T-helper 17 cell (primary cell): ENCODE results near the gene DTNB. TPM values are rescaled to one million over a fixed set of nuclear protein-coding genes. Genes with fewer than 3 reads are reported as not detected.
"Not testable (repeated sequence)": the region's sequence is repeated elsewhere in the genome, so short reads cannot be mapped to it uniquely, and the experiment has no call there.

ENCODE experiments used
- ATAC-seq: fragments of 150-1000 bp; cut with Tn5 transposase; 2 replicates; pipeline ENCODE4 v1.10.0; 2021; ENCODE audit warnings: mild to moderate bottlenecking, moderate library complexity
- DNase-seq, 3 donors: peaks; one replicate each; pipeline versions ENCODE4 v3.0.0 to v3.0.0-alpha.2; 2020 to 2021
- H3K9me3 ChIP-seq: one replicate; pipeline ENCODE4 v1.7.0; 2013; ENCODE audit warnings: low read length, mild to moderate bottlenecking; ENCODE audit not compliant: control insufficient read depth, poor library complexity, severe bottlenecking
- H3K27ac Mint-ChIP-seq: one replicate; pipeline ENCODE4 v1.8.0; 2022; ENCODE audit warnings: mild to moderate bottlenecking, moderate library complexity, mixed read lengths
- H3K27me3 Mint-ChIP-seq: one replicate; pipeline ENCODE4 v1.8.0; 2022; ENCODE audit warnings: mixed read lengths
- H3K36me3 Mint-ChIP-seq: one replicate; pipeline ENCODE4 v1.8.0; 2022; ENCODE audit warnings: low read depth, mixed read lengths
- H3K4me1 Mint-ChIP-seq: one replicate; pipeline ENCODE4 v1.8.0; 2022; ENCODE audit warnings: mild to moderate bottlenecking, mixed read lengths
- H3K4me3 Mint-ChIP-seq: one replicate; pipeline ENCODE4 v1.8.0; 2022; ENCODE audit warnings: mild to moderate bottlenecking, moderate library complexity, mixed read lengths
- total RNA-seq, 4 donors: library from RNA in 2 of 4; stranded (reverse) in 2 of 4; gene quantifications; one replicate each; pipeline ENCODE4 v1.2.3 and lab custom pipeline; 2022 to 2026

The DTNB gene
- total RNA-seq, 2 donors from 2014 or later: 32.3 to 36.3 TPM

- Mint-ChIP-seq H3K27me3 (no peaks in the 10 kb centered on the region), H3K27ac (peak overlapping the region; percentile 24), H3K36me3 (peaks cover 3% of the 10 kb centered on the region), H3K4me3 (peak overlapping the region; percentile 68), H3K4me1 (peaks cover 30% of the 10 kb centered on the region)
- DNase-seq: no peak
- no peak for ATAC-seq
- no peaks in the 10 kb centered on the region for H3K9me3 ChIP-seq
Observed at GRCh38 chr2:25671622-25672021, 1.8 kb downstream of the DTNB start.

- Mint-ChIP-seq H3K4me3 (no peak overlapping the region), H3K27me3 (no peaks in the 10 kb centered on the region), H3K36me3 (peaks cover 2% of the 10 kb centered on the region), H3K27ac (peak overlapping the region; percentile 2), H3K4me1 (peaks cover 26% of the 10 kb centered on the region)
- H3K9me3 ChIP-seq: no peaks in the 10 kb centered on the region
- ATAC-seq (no peak), DNase-seq (no peak)
Observed at GRCh38 chr2:25669520-25669919, 3.9 kb downstream of the DTNB start.

- DNase-seq: no peak
- Mint-ChIP-seq H3K36me3 (peaks cover 2% of the 10 kb centered on the region), H3K4me1 (peaks cover 14% of the 10 kb centered on the region), H3K27ac (no peak overlapping the region), H3K27me3 (no peaks in the 10 kb centered on the region), H3K4me3 (no peak overlapping the region)
- ATAC-seq: no peak
- H3K9me3 ChIP-seq: no peaks in the 10 kb centered on the region
Observed at GRCh38 chr2:25666218-25666617, 7.2 kb downstream of the DTNB start.

GRCh38 chr2:25665429-25665828, 7.9 kb downstream of the DTNB start:
- not testable (repeated sequence) for H3K27ac Mint-ChIP-seq, H3K4me3 Mint-ChIP-seq, H3K27me3 Mint-ChIP-seq, H3K9me3 ChIP-seq, DNase-seq, H3K36me3 Mint-ChIP-seq, ATAC-seq
- H3K4me1 Mint-ChIP-seq: peaks cover 21% of the 10 kb centered on the region

- Mint-ChIP-seq H3K4me1 (peaks cover 24% of the 10 kb centered on the region), H3K4me3 (peak overlapping the region; percentile 64), H3K27ac (no peak overlapping the region), H3K36me3 (peaks cover 2% of the 10 kb centered on the region), H3K27me3 (no peaks in the 10 kb centered on the region)
- DNase-seq (no peak), ATAC-seq (no peak)
- no peaks in the 10 kb centered on the region for H3K9me3 ChIP-seq
Observed at GRCh38 chr2:25664965-25665307, 8.4 kb downstream of the DTNB start.

GRCh38 chr2:25664183-25664964, 9.0 kb downstream of the DTNB start:
- DNase-seq (no peak), ATAC-seq (no peak)
- no peaks in the 10 kb centered on the region for H3K27me3 Mint-ChIP-seq
- peaks cover 29% of the 10 kb centered on the region for H3K4me1 Mint-ChIP-seq
- H3K36me3 Mint-ChIP-seq: peaks cover 2% of the 10 kb centered on the region
- H3K4me3 Mint-ChIP-seq: peak overlapping the region; percentile 64
- no peaks in the 10 kb centered on the region for H3K9me3 ChIP-seq
- no peak overlapping the region for H3K27ac Mint-ChIP-seq

- no peaks in the 10 kb centered on the region for H3K9me3 ChIP-seq
- Mint-ChIP-seq H3K27me3 (no peaks in the 10 kb centered on the region), H3K4me1 (peaks cover 32% of the 10 kb centered on the region), H3K36me3 (peaks cover 7% of the 10 kb centered on the region), H3K4me3 (no peak overlapping the region), H3K27ac (no peak overlapping the region)
- no peak for DNase-seq
- no peak for ATAC-seq
Observed at GRCh38 chr2:25655316-25655715, 18.1 kb downstream of the DTNB start.

- Mint-ChIP-seq H3K4me1 (peaks cover 30% of the 10 kb centered on the region), H3K36me3 (peaks cover 10% of the 10 kb centered on the region), H3K4me3 (no peak overlapping the region), H3K27me3 (no peaks in the 10 kb centered on the region), H3K27ac (no peak overlapping the region)
- DNase-seq: no peak
- no peaks in the 10 kb centered on the region for H3K9me3 ChIP-seq
- ATAC-seq: no peak
Observed at GRCh38 chr2:25654801-25655200, 18.6 kb downstream of the DTNB start.

GRCh38 chr2:25651782-25652455, 21.5 kb downstream of the DTNB start:
- Mint-ChIP-seq H3K4me3 (no peak overlapping the region), H3K4me1 (peaks cover 19% of the 10 kb centered on the region), H3K36me3 (peaks cover 12% of the 10 kb centered on the region), H3K27ac (no peak overlapping the region), H3K27me3 (no peaks in the 10 kb centered on the region)
- H3K9me3 ChIP-seq: no peaks in the 10 kb centered on the region
- DNase-seq (no peak), ATAC-seq (no peak)

- H3K4me3 Mint-ChIP-seq: no peak overlapping the region
- ATAC-seq (no peak), DNase-seq (no peak)
- peaks cover 12% of the 10 kb centered on the region for H3K36me3 Mint-ChIP-seq
- no peak overlapping the region for H3K27ac Mint-ChIP-seq
- no peaks in the 10 kb centered on the region for H3K27me3 Mint-ChIP-seq
- no peaks in the 10 kb centered on the region for H3K9me3 ChIP-seq
- H3K4me1 Mint-ChIP-seq: peaks cover 15% of the 10 kb centered on the region
Observed at GRCh38 chr2:25651066-25651465, 22.3 kb downstream of the DTNB start.

- Mint-ChIP-seq H3K27ac (no peak overlapping the region), H3K4me1 (peaks cover 15% of the 10 kb centered on the region), H3K36me3 (peaks cover 12% of the 10 kb centered on the region), H3K27me3 (no peaks in the 10 kb centered on the region), H3K4me3 (no peak overlapping the region)
- ATAC-seq (no peak), DNase-seq (no peak)
- no peaks in the 10 kb centered on the region for H3K9me3 ChIP-seq
Observed at GRCh38 chr2:25650256-25650655, 23.1 kb downstream of the DTNB start.

GRCh38 chr2:25649786-25650185, 23.6 kb downstream of the DTNB start:
- no peak for ATAC-seq
- Mint-ChIP-seq H3K36me3 (peaks cover 12% of the 10 kb centered on the region), H3K27ac (no peak overlapping the region)

GRCh38 chr2:25642298-25642697, 31.1 kb downstream of the DTNB start:
- DNase-seq (no peak), ATAC-seq (no peak)
- Mint-ChIP-seq H3K4me3 (no peak overlapping the region), H3K36me3 (peaks cover 6% of the 10 kb centered on the region), H3K27ac (peak overlapping the region; percentile 9), H3K4me1 (peaks cover 9% of the 10 kb centered on the region), H3K27me3 (no peaks in the 10 kb centered on the region)
- H3K9me3 ChIP-seq: no peaks in the 10 kb centered on the region

More at GRCh38 chr2:25649786-25650185, 23.6 kb downstream of the DTNB start:
- no peak for DNase-seq
- no peaks in the 10 kb centered on the region for H3K9me3 ChIP-seq
- Mint-ChIP-seq H3K4me3 (no peak overlapping the region), H3K27me3 (no peaks in the 10 kb centered on the region), H3K4me1 (peaks cover 15% of the 10 kb centered on the region)

- no peak overlapping the region for H3K4me3 Mint-ChIP-seq
- no peaks in the 10 kb centered on the region for H3K9me3 ChIP-seq
- ATAC-seq (no peak), DNase-seq (no peak)
- H3K27ac Mint-ChIP-seq: peak overlapping the region; percentile 60
- peaks cover 8% of the 10 kb centered on the region for H3K36me3 Mint-ChIP-seq
- H3K27me3 Mint-ChIP-seq: no peaks in the 10 kb centered on the region
- peaks cover 9% of the 10 kb centered on the region for H3K4me1 Mint-ChIP-seq
Observed at GRCh38 chr2:25639696-25640095, 33.7 kb downstream of the DTNB start.
